ENCODE measurements around the gene NOTCH1.

GRCh38 chr9:136474974-136475865 is 70.6 kb downstream of the NOTCH1 start:
- no peak for TF ChIP-seq POLR2AphosphoS5 (IDR thresholded peaks at IDR 0.05)
- no peak for TF ChIP-seq CTCF (IDR thresholded peaks at IDR 0.05)
- TF ChIP-seq POLR2A (IDR thresholded peaks at IDR 0.05), result no peak
